Stimulated activated CD8-positive, alpha-beta memory T cell treated with anti-CD3 and anti-CD28 coated beads, Interleukin-15, amount 100 ng/mL, for 1 hour (primary cell): ENCODE data around the gene HS3ST3A1.
"Not testable (repeated sequence)": the region's sequence is repeated elsewhere in the genome, so short reads cannot be mapped to it uniquely, and the experiment has no call there.

Experiments used
- DNase-seq: peaks from one replicate; pipeline ENCODE4 v3.0.0-alpha.2; 2020; ENCODE audit warnings: low read depth

Gene HS3ST3A1

GRCh38 chr17:13575922-13576419 lies 25.8 kb downstream of the HS3ST3A1 start:
- DNase-seq: no peak

GRCh38 chr17:13575466-13575865 lies 26.3 kb downstream of the HS3ST3A1 start:
- DNase-seq: no peak

- no peak for DNase-seq
Observed at GRCh38 chr17:13572581-13572980, 29.1 kb downstream of the HS3ST3A1 start.

- no peak for DNase-seq
Observed at GRCh38 chr17:13569398-13570123, 32.2 kb downstream of the HS3ST3A1 start.

- DNase-seq: no peak
Observed at GRCh38 chr17:13568582-13569397, 32.9 kb downstream of the HS3ST3A1 start.

- no peak for DNase-seq
Observed at GRCh38 chr17:13563866-13564265, 37.9 kb downstream of the HS3ST3A1 start.

GRCh38 chr17:13562271-13562800 lies 39.4 kb downstream of the HS3ST3A1 start:
- DNase-seq: no peak

- no peak for DNase-seq
Observed at GRCh38 chr17:13561606-13562270, 40.0 kb downstream of the HS3ST3A1 start.

GRCh38 chr17:13560935-13561334 lies 40.8 kb downstream of the HS3ST3A1 start:
- DNase-seq: no peak

GRCh38 chr17:13558588-13558987 lies 43.1 kb downstream of the HS3ST3A1 start:
- no peak for DNase-seq

- DNase-seq: no peak
Observed at GRCh38 chr17:13557077-13557476, 44.7 kb downstream of the HS3ST3A1 start.

GRCh38 chr17:13554231-13554630 lies 47.5 kb downstream of the HS3ST3A1 start:
- no peak for DNase-seq

- DNase-seq: no peak
Observed at GRCh38 chr17:13550291-13550690, 51.4 kb downstream of the HS3ST3A1 start.

GRCh38 chr17:13548576-13548975 lies 53.2 kb downstream of the HS3ST3A1 start:
- not testable (repeated sequence) for DNase-seq

- no peak for DNase-seq
Observed at GRCh38 chr17:13546851-13547250, 54.9 kb downstream of the HS3ST3A1 start.

- no peak for DNase-seq
Observed at GRCh38 chr17:13545941-13546340, 55.8 kb downstream of the HS3ST3A1 start.

GRCh38 chr17:13544765-13545164 lies 57.0 kb downstream of the HS3ST3A1 start:
- no peak for DNase-seq

- DNase-seq: no peak
Observed at GRCh38 chr17:13544292-13544691, 57.4 kb downstream of the HS3ST3A1 start.

- DNase-seq: no peak
Observed at GRCh38 chr17:13542636-13543035, 59.1 kb downstream of the HS3ST3A1 start.

GRCh38 chr17:13541032-13541480 lies 60.7 kb downstream of the HS3ST3A1 start:
- no peak for DNase-seq

- DNase-seq: no peak
Observed at GRCh38 chr17:13540546-13540945, 61.2 kb downstream of the HS3ST3A1 start.

GRCh38 chr17:13539421-13539820 lies 62.3 kb downstream of the HS3ST3A1 start:
- no peak for DNase-seq
